ENCODE results near the gene NUP37.

The NUP37 gene

DNA sequence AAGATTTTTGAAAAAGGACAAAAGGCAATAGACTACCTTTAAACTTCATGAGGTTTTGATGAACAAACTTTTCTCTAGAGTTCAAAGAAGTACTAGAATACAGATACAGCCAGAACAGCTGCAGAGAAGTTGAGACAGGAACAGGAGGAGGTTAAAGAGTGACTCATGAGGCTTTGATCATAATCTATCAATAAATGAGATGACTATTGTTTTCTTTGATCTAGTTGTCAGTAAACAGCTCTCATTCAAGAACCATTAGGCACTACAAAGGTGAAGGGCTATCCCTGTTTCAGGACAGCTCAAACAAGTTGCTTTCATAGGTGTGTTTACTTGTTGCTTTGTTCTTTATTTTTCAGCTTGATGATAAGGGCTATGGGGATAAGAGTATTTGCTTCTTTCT, 60.6 kb downstream of the NUP37 start:
- TF ChIP-seq REST (IDR thresholded peaks at IDR 0.05; ENCODE audit: insufficient replicate concordance, low read depth) (no peak), GABPA (IDR thresholded peaks at IDR 0.05; ENCODE audit: low read depth) (no peak), SPI1 (IDR thresholded peaks at IDR 0.05; ENCODE audit: borderline replicate concordance, low read depth) (no peak), POLR2AphosphoS5 (IDR thresholded peaks at IDR 0.05; ENCODE audit: low read depth) (no peak), CTCF (IDR thresholded peaks at IDR 0.05; ENCODE audit: insufficient read depth, low read length) (no peak)
- H3K27me3 ChIP-seq (ENCODE audit: insufficient read depth, poor library complexity, severe bottlenecking), result no peaks in the 10 kb centered on the region
- DNase-seq (ENCODE audit: low read depth in 1 of 2, low spot score in 1 of 2), result no peak
- no peak overlapping the region for H3K27ac ChIP-seq (replicated peaks)
- no peak overlapping the region for H3K4me3 ChIP-seq (replicated peaks; ENCODE audit: insufficient read depth, low read length)

DNA sequence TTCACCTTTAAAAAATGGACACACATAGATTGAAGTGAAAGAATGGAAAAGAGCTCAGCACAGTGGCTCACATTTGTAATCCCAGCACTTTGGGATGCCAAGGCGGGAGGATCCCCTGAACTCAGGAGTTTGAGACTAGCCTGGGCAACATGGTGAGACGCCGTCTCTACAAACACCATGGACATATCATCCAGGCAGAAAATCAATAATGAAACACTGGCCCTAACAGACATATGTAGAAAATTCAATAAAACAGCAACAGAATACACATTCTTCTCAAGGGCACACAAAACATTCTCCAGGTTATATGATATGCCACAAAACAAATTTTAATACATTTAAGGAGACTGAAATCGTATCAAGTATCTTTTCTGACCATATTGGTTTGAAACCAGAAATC, 65.6 kb downstream of the NUP37 start:
- TF ChIP-seq POLR2AphosphoS5 (IDR thresholded peaks at IDR 0.05; ENCODE audit: low read depth), result no peak
- no peak for TF ChIP-seq REST (IDR thresholded peaks at IDR 0.05; ENCODE audit: insufficient replicate concordance, low read depth)
- TF ChIP-seq SPI1 (IDR thresholded peaks at IDR 0.05; ENCODE audit: borderline replicate concordance, low read depth), result no peak
- TF ChIP-seq CTCF (IDR thresholded peaks at IDR 0.05; ENCODE audit: insufficient read depth, low read length), result no peak
- TF ChIP-seq GABPA (IDR thresholded peaks at IDR 0.05; ENCODE audit: low read depth), result no peak
- Histone ChIP-seq H3K27ac (replicated peaks) (no peak overlapping the region), H3K27me3 (ENCODE audit: insufficient read depth, poor library complexity, severe bottlenecking) (no peaks in the 10 kb centered on the region), H3K4me3 (replicated peaks; ENCODE audit: insufficient read depth, low read length) (no peak overlapping the region)
- DNase-seq (ENCODE audit: low read depth in 1 of 2, low spot score in 1 of 2), result no peak

DNA sequence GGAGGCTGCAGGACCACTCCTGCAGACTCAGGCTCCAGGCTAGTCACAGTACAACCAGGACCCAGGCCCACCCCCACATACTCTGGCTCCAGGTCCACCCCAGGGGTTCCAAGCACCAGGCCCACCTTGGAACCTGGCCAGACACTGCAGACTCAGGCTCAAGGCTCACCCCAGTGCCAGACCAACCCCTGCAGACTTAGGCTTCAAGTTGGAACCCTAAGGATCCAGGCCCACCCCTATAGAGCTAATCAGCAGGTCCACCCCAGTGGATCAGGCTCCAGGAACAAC, 66.9 kb downstream of the NUP37 start:
- Histone ChIP-seq H3K4me3 (replicated peaks; ENCODE audit: insufficient read depth, low read length) (no peak overlapping the region), H3K27ac (replicated peaks) (no peak overlapping the region), H3K27me3 (ENCODE audit: insufficient read depth, poor library complexity, severe bottlenecking) (no peaks in the 10 kb centered on the region)
- TF ChIP-seq SPI1 (IDR thresholded peaks at IDR 0.05; ENCODE audit: borderline replicate concordance, low read depth), result no peak
- no peak for TF ChIP-seq CTCF (IDR thresholded peaks at IDR 0.05; ENCODE audit: insufficient read depth, low read length)
- TF ChIP-seq POLR2AphosphoS5 (IDR thresholded peaks at IDR 0.05; ENCODE audit: low read depth), result no peak
- TF ChIP-seq GABPA (IDR thresholded peaks at IDR 0.05; ENCODE audit: low read depth), result no peak
- TF ChIP-seq REST (IDR thresholded peaks at IDR 0.05; ENCODE audit: insufficient replicate concordance, low read depth), result no peak
- no peak for DNase-seq (ENCODE audit: low read depth in 1 of 2, low spot score in 1 of 2)
